Measurements from ENCODE around the gene ARL10.

ARL10 gene

GRCh38 chr5:176365351-176366231, at the start of gene ARL10:
ARL10 (plus strand) TSS chr5:176365487; CDS start chr5:176365564, 77 bp downstream.
- DNase-seq (ENCODE audit: low spot score) = no peak

GRCh38 chr5:176317534-176318374, 47.5 kb upstream of the ARL10 start:
- DNase-seq (ENCODE audit: low spot score) = no peak

- DNase-seq (ENCODE audit: low spot score) = peak; percentile 44
These were observed 45.3 kb upstream of the ARL10 start for GRCh38 chr5:176319827-176320554.

GRCh38 chr5:176320577-176320976, 44.7 kb upstream of the ARL10 start:
- DNase-seq (ENCODE audit: low spot score) = no peak

GRCh38 chr5:176334031-176334770, 31.1 kb upstream of the ARL10 start:
- no peak for DNase-seq (ENCODE audit: low spot score)

- DNase-seq (ENCODE audit: low spot score) = no peak
These were observed 27.4 kb upstream of the ARL10 start for GRCh38 chr5:176337913-176338312.

- no peak for DNase-seq (ENCODE audit: low spot score)
These were observed 26.0 kb upstream of the ARL10 start for GRCh38 chr5:176339304-176339703.

- no peak for DNase-seq (ENCODE audit: low spot score)
These were observed 23.7 kb upstream of the ARL10 start for GRCh38 chr5:176341325-176342157.

GRCh38 chr5:176342158-176342483, 23.2 kb upstream of the ARL10 start:
- no peak for DNase-seq (ENCODE audit: low spot score)

GRCh38 chr5:176342766-176343458, 22.4 kb upstream of the ARL10 start:
- no peak for DNase-seq (ENCODE audit: low spot score)

GRCh38 chr5:176350416-176350815, 14.9 kb upstream of the ARL10 start:
- DNase-seq (ENCODE audit: low spot score) = no peak

- DNase-seq (ENCODE audit: low spot score) = no peak
These were observed 13.0 kb upstream of the ARL10 start for GRCh38 chr5:176352116-176352878.

GRCh38 chr5:176353533-176353932, 11.8 kb upstream of the ARL10 start:
- no peak for DNase-seq (ENCODE audit: low spot score)

GRCh38 chr5:176355400-176356178, 9.7 kb upstream of the ARL10 start:
- DNase-seq (ENCODE audit: low spot score) = no peak

- no peak for DNase-seq (ENCODE audit: low spot score)
These were observed 9.1 kb upstream of the ARL10 start for GRCh38 chr5:176356179-176356566.

- peak; percentile 77 for DNase-seq (ENCODE audit: low spot score)
These were observed 5.6 kb upstream of the ARL10 start for GRCh38 chr5:176359658-176360057.

GRCh38 chr5:176360894-176361436, 4.3 kb upstream of the ARL10 start:
- peak; percentile 19 for DNase-seq (ENCODE audit: low spot score)
